HG03469 (cell line): ENCODE data around the gene SLC25A42.
A peak's percentile ranks its signal among the peaks of the same experiment; 100 is the strongest.
"Not testable (repeated sequence)": the region's sequence is repeated elsewhere in the genome, so short reads cannot be mapped to it uniquely, and the experiment has no call there.

Source experiments
- ATAC-seq: cut with Tn5 transposase; IDR thresholded peaks from one replicate; pipeline ENCODE4 v1.9.1; 2021; ENCODE audit warnings: mild to moderate bottlenecking, moderate library complexity, moderate number of reproducible peaks; ENCODE audit not compliant: unreplicated experiment

The SLC25A42 gene

DNA sequence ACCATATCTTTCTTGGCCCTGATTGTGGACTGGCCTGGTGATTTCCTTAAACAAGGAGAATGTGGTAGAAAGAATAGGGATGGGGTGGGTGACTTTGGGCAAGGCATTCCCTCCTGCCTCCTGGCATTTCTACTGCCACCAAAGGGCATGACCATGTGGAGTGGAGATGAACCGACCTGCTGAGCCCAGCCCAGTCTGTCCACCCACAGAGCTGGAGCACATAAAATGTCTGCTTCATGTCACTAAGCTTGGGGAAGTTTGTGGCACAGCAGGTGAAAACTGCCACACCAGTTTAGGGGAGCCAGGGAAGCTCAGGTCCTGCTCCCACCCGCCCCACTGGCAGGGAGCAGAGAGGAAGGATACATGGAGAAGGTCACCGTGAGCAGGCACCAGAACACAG lies 68.2 kb downstream of the SLC25A42 start:
- ATAC-seq = no peak

DNA sequence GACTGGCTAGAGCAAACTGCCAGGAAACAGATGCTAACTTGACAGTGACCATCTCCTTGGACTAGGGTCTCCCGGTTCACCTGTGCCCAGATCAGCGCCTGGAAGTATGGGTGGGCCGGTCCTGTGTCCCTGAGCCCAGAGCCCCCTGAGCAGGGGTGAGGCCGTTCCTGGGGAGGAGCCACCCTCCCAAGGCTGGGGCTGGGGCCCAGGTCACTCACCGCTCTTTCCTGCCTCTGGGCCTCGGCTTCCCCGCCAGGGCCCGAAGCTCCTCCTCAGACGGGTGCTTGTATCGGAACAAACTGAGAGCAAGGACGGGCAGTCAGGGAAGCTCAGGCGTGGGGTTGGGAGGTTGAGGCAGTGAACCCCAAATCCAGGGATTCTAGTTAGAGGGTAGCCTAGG lies 69.1 kb downstream of the SLC25A42 start:
- no peak for ATAC-seq

DNA sequence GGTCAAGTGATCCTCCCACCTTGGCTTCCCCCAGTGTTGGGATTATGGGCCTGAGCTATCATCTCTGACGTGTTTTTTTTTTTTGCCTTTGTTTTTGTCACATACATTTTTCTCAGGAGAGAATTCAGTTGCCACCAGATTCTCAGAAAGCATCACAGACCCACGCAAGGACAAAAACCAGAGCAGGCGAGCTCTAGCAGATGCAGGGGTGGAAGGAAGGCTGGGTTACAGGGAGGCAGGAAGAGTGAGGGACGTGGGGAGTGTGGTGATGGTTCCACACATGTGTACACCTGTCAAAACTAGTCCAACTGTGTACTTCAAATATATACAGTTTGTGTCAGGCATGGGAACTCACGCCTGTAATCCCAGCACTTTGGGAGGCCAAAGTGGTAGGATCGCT lies 70.2 kb downstream of the SLC25A42 start:
- no peak for ATAC-seq

DNA sequence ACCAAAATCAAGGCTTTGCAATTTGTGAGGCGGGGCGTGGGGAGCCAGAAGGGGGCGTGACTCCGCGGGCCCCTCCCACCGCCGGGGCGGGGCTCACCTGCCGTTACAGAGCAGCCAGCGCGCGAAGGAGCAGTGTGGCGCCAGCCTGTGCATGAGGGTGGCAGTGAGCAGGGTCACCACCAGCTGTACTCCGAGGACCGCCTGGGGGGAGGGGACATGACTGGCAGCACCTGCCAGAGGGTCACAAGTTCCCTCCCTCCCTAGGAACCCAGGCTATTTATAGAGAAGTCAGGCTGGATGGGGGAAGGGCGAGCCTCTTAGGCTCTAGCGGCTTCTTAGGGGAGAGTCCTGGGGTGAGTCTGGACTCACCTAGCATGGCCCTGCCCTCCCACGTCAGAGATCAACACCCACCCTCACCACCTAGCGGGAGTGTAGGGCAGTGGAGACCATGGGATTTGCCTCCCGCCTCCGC lies 70.9 kb downstream of the SLC25A42 start:
- ATAC-seq = no peak

DNA sequence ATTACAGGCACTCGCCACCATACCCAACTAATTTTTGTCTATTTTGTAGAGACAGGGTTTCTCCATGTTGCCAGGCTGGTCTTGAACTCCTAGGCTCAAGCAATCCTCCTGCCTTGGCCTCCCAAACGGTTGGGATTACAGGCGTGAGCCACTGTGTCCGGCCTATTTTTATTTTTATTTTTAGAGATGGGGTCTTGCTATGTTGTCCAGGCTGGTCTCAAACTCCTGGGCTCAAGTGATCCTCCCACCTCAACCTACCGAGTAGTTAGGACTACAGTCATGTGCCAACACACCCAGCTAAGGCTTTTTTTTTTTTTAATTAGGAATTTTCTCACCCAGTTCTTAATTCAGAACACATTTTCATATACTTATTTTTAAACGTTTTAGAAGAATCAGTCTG lies 71.9 kb downstream of the SLC25A42 start:
- ATAC-seq = not testable (repeated sequence)

DNA sequence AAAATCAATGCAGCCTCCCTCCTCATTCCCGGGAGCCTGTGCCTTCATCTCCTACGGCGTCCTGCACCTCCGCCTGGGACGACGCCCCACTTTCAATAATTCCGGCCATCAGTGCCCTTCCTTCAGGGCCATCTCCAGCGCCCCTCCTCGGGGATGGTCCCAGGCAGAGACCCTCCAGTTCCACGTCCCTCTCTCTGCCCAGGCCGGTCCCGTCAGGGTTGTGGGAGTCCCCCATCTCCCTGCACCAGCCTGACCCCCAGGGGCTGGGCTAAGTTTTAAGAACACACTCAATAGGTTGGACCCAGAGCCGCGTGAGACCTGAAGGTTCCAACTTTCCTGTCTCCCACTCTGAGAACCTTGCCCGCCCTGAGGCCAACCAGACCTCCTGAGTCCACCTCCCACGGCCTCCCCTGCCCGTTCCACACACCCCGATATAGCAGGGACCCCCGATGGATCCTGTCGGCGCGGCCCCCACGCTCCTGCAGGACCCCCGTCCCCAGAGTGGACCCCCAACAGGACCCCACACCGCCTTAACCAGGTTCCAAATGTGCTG lies 73.8 kb downstream of the SLC25A42 start:
- ATAC-seq = no peak

DNA sequence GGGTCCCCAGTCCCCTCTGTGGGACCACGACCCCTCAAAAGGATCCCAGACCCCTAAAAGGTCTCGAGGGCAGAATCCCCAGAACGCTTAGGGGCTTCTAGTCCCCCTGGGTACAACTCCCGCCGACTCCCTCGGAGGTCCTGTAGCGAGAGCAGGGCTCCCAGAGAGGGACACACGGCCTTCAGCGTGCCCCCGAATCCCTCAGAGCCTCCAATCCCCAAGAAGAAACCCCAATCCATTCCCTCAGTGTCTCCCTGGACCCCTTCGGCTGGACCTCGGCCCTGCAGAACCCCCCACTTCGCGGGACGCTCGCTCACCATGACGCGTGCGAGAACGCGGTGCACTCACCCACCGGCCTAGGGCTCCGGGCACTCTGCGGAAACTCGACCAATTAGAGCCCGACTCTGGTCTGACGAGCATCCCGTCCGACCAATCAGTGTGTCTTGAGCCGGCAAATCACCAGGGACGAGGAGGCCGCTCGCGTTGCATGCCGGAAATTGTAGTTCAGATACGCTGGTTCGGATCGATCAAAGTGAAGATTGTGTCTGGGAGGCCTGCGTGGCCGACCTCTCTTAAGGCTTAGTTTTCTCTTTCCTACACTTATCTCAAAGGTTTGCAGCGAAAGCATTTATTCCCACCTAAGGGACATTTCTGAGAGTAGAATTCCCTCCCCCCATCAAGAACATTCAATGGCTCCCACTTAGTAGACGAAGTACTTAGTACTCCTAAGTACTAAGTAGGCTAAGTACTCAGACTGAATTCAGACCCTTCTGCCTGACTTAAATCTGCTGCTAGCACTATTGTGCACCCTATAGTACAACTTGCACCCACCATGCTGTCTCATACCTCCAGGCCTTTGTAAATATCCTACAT lies 74.6 kb downstream of the SLC25A42 start, which contains the start of gene TMEM161A:
Gene TMEM161A, minus strand, starts transcription at position 370 of the 873 bp plus-strand sequence. Its CDS starts 50 bp downstream, at position 320.
- peak; percentile 92 for ATAC-seq

DNA sequence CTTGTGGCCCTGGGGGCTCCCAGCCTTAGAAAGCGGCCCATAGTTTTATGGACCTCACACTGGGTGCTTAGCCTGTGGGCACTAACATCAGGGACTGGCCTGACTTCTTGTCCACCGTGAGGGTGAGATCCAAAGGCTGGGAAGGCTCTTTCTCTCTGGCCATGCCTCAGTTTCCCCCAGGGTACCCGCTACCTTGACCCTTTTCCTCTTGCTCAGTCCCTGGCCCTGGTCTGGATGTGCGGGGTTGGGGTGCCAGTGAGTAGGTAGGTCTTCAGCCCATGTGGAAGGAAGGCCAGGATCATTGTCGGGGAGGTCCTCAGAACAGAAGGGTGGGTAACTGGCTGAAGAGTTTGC lies 76.1 kb downstream of the SLC25A42 start:
- no peak for ATAC-seq

DNA sequence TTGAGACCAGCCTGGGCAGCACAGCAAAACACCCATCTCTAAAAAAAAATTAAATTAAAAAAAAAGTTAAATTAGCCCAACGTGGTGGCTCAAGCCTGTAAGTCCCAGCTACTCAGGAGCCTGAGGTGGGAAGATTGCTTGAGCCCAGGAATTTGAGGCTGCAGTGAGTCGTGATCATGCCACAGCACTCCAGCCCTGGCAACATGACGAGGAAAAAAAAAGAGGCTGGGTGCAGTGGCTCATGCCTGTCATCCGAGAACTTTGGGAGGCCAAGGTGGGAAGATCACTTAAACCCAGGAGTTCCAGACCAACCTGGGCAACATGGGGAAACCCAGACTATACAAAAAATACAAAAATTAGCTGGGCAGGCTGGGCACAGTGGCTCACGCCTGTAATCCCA lies 76.7 kb downstream of the SLC25A42 start:
- ATAC-seq = no peak

DNA sequence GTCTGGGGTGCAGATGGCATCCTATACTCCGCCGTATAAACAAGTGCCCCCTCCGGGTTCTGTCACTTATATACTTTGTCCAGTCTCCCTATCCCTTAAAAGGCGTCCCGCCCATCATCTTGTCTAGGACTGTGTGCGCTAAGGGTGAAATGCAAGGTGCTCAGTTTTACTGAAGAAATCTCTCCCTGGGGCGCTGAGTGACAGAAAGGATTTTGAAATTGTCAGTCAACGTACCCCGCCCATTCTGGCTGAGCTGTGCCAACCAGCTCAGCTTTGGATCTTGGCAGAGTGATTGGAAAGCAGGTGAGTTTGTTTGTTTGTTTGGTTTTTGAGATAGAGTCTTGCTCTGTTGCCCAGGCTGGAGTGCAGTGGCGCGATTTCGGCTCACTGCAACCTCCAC lies 78.6 kb downstream of the SLC25A42 start:
- ATAC-seq = no peak

DNA sequence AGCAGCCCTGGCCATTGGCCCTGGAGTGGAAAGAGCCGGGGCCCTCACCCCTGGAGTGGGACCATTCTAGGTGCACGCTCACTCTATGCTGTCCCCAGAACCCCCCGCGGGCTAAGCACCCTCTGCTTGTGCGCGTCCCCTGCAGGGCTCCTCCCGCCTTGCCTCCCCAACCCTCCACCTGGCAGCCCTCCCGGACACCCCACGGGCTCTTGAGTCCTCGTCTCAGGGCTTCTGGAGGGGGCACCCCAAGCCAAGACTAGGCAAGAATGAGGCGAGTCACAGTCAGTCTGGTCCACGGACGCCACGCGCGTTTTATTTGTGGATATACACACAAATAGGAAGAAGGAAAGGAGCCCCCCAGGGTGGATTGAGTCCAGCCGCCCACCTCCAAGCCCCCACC lies 81.5 kb downstream of the SLC25A42 start:
- no peak for ATAC-seq

DNA sequence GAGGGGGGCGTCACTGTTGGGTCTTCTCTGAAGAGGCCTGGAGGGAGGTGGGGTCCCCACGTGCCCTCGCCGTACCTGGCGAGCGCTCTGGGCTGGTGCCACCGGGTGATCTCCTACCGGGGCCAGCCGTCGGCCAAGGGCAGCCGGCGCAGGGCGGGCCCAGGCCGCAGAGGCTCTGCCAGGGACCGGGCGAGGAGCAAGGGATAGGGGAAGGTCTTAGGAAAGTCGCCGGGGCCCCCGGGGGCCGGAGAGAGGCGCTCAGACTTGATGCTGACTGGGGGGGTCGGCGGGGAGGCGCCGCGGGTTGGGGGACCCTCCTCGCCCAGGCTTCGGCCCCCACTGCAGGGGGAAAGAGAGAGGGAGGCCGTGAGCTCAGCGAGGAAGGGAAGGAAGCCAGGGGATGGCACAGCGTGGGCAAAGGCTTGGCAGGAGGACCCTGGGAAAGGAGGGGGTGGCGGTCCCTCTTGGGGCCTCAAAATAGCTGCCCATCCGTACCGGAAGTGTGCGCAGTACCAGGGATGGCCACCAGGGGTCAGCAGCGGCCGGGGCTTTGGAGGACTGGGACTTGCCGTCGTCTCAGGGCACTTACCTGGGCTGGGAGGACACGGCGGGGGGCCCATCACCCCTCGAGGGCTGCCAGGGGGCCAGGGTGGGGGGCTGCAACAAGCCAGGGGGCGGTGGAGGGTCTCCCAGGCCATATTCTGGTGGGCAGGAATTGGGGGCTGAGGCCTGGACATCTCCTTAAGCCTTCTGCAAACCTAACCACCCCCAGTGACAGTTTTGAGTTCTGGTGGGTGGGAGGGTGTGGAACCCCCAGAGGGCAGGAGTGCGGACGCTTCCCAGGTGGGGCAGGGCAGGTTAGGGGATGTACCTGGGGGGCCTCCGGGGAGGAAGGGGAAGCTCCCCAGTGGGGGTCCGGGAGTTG lies 82.2 kb downstream of the SLC25A42 start:
- no peak for ATAC-seq

DNA sequence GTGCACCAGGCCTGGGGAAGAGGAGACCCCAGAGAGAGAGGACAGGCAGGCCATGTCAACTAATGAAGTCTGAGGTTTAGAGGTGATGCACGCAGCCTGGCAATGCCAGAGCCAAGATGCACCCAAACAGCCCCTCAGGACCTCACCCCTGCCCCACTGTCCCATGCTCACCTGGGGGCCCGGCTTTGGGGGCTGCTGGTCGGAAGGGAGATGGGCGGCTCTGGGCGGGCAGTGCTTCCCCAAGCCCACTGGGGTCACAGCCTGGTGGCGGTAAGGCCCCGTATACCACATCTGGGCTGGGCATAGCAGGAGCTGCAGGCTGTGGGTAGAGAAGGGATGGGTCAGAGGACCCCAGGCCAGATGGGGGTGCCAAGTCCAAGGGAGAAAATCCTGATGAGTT lies 83.1 kb downstream of the SLC25A42 start:
- no peak for ATAC-seq

DNA sequence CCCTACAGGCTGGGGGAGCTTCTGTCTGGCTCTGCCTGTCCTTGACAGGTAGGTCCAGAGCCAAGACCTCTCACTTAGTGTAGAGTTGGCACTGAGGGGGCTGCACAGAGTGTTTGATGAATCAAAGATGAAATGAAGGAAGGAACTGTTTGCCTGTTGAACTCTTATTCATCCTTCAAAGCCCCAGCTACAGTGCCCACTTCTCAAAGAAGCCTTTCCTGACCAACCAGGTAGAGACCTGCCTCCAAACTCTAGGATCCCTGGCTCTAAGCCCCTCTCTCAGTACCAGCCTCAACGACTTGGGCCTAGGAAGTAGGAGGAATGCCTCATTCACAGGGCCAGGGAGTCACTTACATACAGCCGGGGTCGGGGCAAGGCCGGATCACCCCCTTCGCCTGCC lies 83.5 kb downstream of the SLC25A42 start:
- no peak for ATAC-seq

DNA sequence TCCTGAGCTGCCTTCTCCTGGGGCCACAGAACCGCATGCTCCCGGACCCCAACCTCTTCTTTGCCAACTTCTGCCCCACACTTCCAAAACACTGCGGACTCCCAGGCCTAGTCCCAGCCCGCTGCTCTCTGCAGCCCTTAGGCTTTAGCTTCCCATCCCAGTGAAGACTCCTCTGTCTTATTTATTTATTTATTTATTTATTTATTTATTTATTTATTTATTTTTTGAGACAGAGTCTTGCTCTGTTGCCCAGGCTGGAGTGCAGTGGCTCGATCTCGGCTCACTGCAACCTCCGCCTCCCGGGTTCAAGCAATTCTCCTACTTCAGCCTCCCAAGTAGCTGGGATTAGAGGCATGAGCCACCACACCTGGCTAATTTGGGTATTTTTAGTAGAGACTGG lies 84.7 kb downstream of the SLC25A42 start:
- not testable (repeated sequence) for ATAC-seq

DNA sequence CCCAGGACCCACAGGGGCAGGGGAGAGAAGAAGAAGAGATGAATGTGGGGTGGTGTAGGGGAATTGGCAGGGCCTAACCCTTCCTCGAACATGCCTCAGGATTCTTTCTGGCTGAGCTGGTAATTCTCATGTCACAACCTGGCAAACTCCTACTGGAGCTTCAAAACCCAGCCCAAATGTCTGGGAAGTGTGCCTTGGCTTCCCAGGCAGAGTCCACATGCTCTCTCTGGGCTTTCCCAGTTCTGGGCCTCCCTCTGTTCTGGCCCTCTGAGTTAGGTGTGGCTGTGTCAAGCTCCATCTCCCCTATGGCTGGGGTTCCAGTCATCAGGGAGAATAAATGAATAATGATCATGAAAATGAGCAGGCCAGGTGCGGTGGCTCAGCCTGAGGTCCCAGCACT lies 85.6 kb downstream of the SLC25A42 start:
- ATAC-seq = no peak

DNA sequence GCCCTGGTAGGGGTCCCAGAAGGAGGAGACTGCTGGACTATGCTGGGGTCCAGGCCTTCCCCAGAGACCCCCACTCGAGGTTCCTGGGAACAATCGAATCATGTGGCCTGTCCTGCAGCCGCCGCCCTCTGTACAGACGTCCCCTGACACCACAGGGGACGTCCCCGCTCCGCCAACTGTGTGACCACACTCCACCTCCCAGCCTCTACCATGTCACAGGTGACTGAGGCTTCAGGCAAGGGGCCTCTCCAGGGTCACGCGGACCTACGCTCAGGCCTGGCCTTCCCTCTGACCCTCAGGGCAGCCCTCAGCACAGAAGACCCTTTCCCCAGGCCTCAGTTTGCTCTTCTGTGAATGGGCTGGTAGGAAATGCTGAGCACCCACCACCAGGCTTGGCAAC lies 87.6 kb downstream of the SLC25A42 start:
- ATAC-seq = peak; percentile 37

DNA sequence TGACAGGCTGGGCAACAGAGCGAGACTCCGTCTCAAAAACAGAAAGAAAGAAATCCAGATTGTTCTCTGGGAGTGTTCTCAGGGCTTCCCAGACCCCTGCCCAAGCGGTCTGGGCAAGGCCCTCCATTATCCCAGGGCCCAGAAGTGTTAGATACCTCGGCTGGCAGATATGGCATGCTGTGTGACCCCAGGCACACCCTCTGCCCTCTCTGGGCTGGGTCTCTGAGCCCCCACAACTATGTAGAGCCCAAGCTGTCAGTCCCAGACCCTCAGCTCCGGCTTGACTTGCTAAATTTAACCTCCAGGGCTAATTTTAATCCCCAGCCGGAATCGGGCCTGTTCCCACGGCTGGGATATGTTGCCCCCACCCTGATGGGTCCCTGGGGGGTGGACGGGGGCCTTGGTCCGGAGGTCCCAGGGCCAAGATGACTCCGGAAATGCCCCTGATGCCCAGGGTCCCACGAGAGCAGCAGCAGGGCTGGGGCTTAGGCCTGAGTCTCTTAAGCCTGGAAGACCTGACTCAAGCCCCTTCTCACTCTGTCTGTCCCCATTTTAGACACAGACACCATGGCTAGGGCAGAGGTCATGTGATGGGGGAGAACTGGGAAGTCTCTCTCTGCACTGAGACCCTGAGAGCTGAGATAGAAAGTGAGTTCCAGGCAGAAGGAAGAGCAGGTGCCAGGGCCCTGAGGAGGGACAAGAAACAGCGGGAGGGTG lies 89.0 kb downstream of the SLC25A42 start:
- no peak for ATAC-seq

DNA sequence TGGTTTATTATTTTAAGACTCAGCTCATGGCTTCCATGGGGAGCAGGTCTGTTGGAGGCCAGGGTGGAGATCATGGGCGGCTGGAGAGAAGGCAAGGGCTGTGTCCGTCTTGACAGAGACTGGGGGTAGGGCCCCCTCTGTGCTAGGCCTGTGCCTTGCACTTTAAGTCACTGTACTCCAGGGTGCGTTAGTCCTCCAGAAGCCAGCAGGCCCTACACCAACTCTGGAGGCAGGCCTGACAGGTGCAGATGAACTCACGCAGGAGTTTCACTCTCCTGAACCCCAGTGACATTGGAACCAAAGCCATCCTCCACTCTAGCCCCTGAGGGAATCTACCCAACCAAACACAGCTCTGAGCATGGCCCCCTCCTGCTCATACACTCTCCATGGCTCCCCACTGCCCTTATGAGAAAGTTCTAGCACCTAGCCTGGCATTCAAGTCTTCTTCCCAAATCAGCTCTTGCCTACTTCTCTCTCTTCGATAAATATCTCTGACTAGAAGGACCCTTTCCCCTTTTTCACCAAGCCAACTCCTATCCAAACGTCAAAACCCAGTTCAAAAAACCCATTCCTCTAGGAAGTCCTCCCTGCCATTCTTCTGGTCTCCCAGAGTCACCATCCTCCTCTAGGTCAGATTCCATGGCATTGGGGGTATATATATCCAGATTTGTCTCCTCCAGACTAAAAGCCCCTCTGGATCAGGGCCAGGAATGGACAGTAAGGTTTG lies 91.1 kb downstream of the SLC25A42 start:
- no peak for ATAC-seq
